ENCODE measurements around the gene CD19.
A peak's percentile ranks its signal among the peaks of the same experiment; 100 is the strongest.

Gene CD19

GRCh38 chr16:28982418-28982817 lies 50.6 kb downstream of the CD19 start:
- no peak for DNase-seq (ENCODE audit: low read depth)

GRCh38 chr16:28982949-28983348 lies 51.2 kb downstream of the CD19 start:
- DNase-seq (ENCODE audit: low read depth) = no peak

GRCh38 chr16:28983644-28984043 lies 51.9 kb downstream of the CD19 start:
- DNase-seq (ENCODE audit: low read depth) = no peak

- no peak for DNase-seq (ENCODE audit: low read depth)
Measured at GRCh38 chr16:28984091-28984490, 52.3 kb downstream of the CD19 start.

GRCh38 chr16:28984619-28985135 lies 52.9 kb downstream of the CD19 start, which contains the start of gene LAT:
Gene LAT, plus strand, starts transcription at chr16:28985052. Its CDS starts 366 bp downstream, at chr16:28985418.
- peak; percentile 57 for DNase-seq (ENCODE audit: low read depth)

- no peak for DNase-seq (ENCODE audit: low read depth)
Measured at GRCh38 chr16:28985211-28986041, 53.7 kb downstream of the CD19 start.

- no peak for DNase-seq (ENCODE audit: low read depth)
Measured at GRCh38 chr16:28986046-28986445, 54.3 kb downstream of the CD19 start.

- DNase-seq (ENCODE audit: low read depth) = no peak
Measured at GRCh38 chr16:28986492-28986891, 54.7 kb downstream of the CD19 start.

GRCh38 chr16:28987170-28987853 lies 55.5 kb downstream of the CD19 start:
- no peak for DNase-seq (ENCODE audit: low read depth)

All from stimulated activated CD8-positive, alpha-beta memory T cell treated with anti-CD3 and anti-CD28 coated beads, Interleukin-15, amount 100 ng/mL, for 1 hour (primary cell).